Lower leg skin (tissue), 4 donors: ENCODE measurements around the gene PPP2R5A. TPM values are rescaled to one million over a fixed set of nuclear protein-coding genes. Genes with fewer than 3 reads are reported as not detected.

Experiments used
- DNase-seq, 2 donors: peaks; one replicate each; pipeline ENCODE4 v3.0.0-alpha.2; 2019; ENCODE audit warnings: low spot score in 2 of 2
- H3K4me3 ChIP-seq: fragments of 200-600 bp; sonication (generic); 2 replicates; pipeline ENCODE4 v1.5.1; 2017; ENCODE audit warnings: mild to moderate bottlenecking, low read depth; ENCODE audit not compliant: poor library complexity, severe bottlenecking
- POLR2A ChIP-seq, 2 donors: fragments of 450-650 bp; IDR thresholded peaks; one replicate each; pipeline ENCODE4 v1.6.1; 2016 to 2017; ENCODE audit warnings: antibody characterized with exemption in 2 of 2, mild to moderate bottlenecking in 1 of 2, moderate library complexity in 1 of 2
- WGBS, 2 donors: methylation state at CpG; one replicate each; pipeline ENCODE4 v1.1.5; 2018; 5-methylcytosine and 5-hydroxymethylcytosine counted together
- intact Hi-C: fragments of 100-400 bp; cut with DNase I; formaldehyde crosslinking; loops from one replicate; pipeline ENCODE4 v1.15.0; 2023; ENCODE audit warnings: low total_unique reads
- total RNA-seq, 4 donors: library from RNA; depleted of rRNA; stranded (reverse); fragments of >200 nt; gene quantifications; one replicate each; pipeline ENCODE4 v1.1.0, GENCODE V29; 2016
- TF ChIP-seq, protein P1 (sequence below), 3 donors: fragments of 450-650 bp; IDR thresholded peaks; one replicate each; pipeline ENCODE4 v1.5.1; 2016; ENCODE audit warnings: antibody characterized with exemption in 3 of 3, mild to moderate bottlenecking in 3 of 3, moderate library complexity in 2 of 3

Gene PPP2R5A
- total RNA-seq, 4 donors from 2014 or later = 34.9 to 57.6 (median 53.2) TPM

DNA sequence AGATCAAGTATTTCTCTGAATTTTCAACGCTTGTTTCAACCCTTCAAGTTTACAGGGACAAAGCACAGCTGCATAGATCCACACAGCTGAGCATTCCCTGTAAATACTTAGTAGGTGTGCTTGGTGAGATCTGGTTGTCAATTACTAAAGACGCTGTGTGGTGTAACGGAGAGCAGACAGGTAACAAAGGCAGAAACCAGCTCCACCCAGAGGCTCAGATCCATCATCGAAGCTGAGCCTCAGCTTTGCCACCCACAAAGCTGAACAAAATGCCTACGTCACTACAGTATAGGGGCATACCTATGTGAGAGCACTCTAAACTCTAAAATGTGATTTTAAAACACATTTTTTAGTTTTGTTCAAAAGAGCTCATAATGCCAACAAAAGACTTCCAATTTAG, 90.8 kb downstream of the PPP2R5A start:
- H3K4me3 ChIP-seq = no peak overlapping the region
- WGBS, 2 donors = 88 to 92% methylated on average over 5 of the region's 5 CpGs
- DNase-seq = no peak
- intact Hi-C loops = no loop called here
- TF ChIP-seq POLR2A (IDR thresholded peaks at IDR 0.05) = no peak
- TF ChIP-seq, protein P1, sequence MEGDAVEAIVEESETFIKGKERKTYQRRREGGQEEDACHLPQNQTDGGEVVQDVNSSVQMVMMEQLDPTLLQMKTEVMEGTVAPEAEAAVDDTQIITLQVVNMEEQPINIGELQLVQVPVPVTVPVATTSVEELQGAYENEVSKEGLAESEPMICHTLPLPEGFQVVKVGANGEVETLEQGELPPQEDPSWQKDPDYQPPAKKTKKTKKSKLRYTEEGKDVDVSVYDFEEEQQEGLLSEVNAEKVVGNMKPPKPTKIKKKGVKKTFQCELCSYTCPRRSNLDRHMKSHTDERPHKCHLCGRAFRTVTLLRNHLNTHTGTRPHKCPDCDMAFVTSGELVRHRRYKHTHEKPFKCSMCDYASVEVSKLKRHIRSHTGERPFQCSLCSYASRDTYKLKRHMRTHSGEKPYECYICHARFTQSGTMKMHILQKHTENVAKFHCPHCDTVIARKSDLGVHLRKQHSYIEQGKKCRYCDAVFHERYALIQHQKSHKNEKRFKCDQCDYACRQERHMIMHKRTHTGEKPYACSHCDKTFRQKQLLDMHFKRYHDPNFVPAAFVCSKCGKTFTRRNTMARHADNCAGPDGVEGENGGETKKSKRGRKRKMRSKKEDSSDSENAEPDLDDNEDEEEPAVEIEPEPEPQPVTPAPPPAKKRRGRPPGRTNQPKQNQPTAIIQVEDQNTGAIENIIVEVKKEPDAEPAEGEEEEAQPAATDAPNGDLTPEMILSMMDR (IDR thresholded peaks at IDR 0.05) = no peak

DNA sequence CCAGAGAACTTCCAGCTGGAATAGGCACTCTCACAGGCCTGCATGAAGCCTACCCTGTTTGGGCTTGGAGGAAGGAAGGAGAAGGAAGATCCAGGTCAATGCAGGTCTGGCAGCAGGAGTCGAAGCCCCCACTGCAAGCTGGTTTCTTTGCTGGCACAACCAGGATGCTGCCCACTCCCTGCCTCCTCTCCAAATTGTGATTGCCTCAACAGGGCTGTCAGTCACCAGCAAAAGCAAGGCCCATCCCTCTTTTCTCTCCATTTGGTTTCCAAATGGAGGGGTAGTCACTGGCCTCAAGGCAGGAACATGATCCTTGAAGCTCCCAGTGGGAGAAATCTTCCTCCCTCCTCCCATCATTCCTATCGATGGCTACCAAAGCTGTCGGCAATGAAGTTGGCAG, 92.4 kb downstream of the PPP2R5A start:
- DNase-seq = no peak
- TF ChIP-seq, protein P1 (IDR thresholded peaks at IDR 0.05) = no peak
- TF ChIP-seq POLR2A (IDR thresholded peaks at IDR 0.05) = no peak
- intact Hi-C loops = no loop called here
- no peak overlapping the region for H3K4me3 ChIP-seq
- 96 to 100% methylated on average over 3 of the region's 3 CpGs for WGBS, 2 donors

GRCh38 chr1:212379366-212379765, 94.2 kb downstream of the PPP2R5A start:
- no peak overlapping the region for H3K4me3 ChIP-seq
- TF ChIP-seq POLR2A (IDR thresholded peaks at IDR 0.05) = no peak
- TF ChIP-seq, protein P1 (IDR thresholded peaks at IDR 0.05) = no peak
- 95 to 98% methylated on average over 2 of the region's 2 CpGs for WGBS, 2 donors
- no peak for DNase-seq
- intact Hi-C loops = no loop called here

DNA sequence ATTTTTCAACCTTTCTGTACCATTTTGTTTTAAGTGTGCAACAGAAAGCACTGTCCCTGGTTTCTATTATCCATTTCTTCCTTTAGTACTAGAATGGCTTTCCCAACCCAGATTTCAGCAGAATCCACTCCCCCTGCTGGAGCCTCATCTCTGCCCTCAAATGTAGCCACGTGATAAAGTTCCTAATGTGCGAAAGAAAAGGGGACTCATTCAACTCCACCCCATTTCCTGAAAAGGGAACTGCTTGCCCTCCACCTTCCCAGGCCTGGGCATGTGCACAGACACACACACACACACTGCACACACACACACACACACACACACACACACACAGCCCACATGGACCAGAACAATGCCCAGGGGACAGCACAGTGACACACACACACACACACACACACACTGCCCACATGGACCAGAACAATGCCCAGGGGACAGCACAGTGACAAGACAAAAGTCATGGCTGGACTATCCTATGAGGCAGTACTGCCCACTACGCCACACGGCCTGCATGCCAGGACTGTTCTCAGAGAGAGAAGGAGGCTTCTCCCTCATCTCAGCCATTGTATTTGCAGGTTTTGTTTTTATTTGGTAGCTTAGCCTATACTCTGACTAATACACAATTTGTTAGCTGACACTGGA, 96.3 kb downstream of the PPP2R5A start:
- TF ChIP-seq, protein P1 (IDR thresholded peaks at IDR 0.05) = no peak
- DNase-seq = no peak
- intact Hi-C loops = no loop called here
- no peak overlapping the region for H3K4me3 ChIP-seq
- 76 to 79% methylated on average over 4 of the region's 4 CpGs for WGBS, 2 donors

DNA sequence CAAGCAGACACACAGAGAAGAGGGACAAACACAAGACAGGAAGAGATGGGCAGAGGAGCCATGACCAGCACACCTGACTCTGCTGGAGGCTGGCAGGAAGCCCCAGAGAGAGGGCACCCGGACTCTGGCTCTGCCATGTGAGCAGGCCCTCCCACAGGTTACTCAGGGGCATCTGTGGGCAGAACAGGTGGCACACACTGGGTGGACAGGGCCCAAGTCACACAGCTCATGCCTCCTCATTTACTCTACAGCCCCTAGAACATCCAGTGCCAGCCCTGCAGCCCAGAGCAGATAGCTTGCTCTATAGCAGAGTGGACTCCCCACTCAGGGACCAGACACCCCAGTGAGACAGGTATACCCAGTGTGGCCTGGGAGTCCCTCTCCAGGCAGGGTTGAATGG, 100.8 kb downstream of the PPP2R5A start:
- 71 to 88% methylated on average over 1 of the region's 1 CpG for WGBS, 2 donors

More for the DNA sequence above, 100.8 kb downstream of the PPP2R5A start:
- intact Hi-C loops = no loop called here
- peak in 1 of 2 donors; percentile 63 for DNase-seq
- TF ChIP-seq POLR2A (IDR thresholded peaks at IDR 0.05) = no peak
- TF ChIP-seq, protein P1 (IDR thresholded peaks at IDR 0.05) = no peak
- no peak overlapping the region for H3K4me3 ChIP-seq
